A673 (cell line): ENCODE data around the gene DDA1. TPM values are rescaled to one million over a fixed set of nuclear protein-coding genes. Genes with fewer than 3 reads are reported as not detected.

Source experiments
- BruUV-seq: library from RNA; stranded (reverse); fragments of 400-500 nt; replicated peaks from 2 replicates; lab custom pipeline; 2021; lab: Mats Ljungman, UMichigan
- CTCF ChIA-PET: fragments of 300-600 bp; sonication (Branson Sonifier 250); formaldehyde crosslinking; loops from one replicate; lab custom pipeline; 2022; ENCODE audit warnings: antibody characterized with exemption; lab: Charles Lee
- POLR2A ChIA-PET: fragments of 300-600 bp; sonication (Branson Sonifier 250); formaldehyde crosslinking; loops from one replicate; lab custom pipeline; 2022; ENCODE audit warnings: antibody characterized with exemption; ENCODE audit not compliant: low non-redundant PET; lab: Charles Lee
- DNase-seq: peaks from one replicate; pipeline ENCODE4 v3.0.0-alpha.2; 2015; ENCODE audit warnings: low spot score
- H3K27ac ChIP-seq: fragments of 200-600 bp; sonication (generic); 2 replicates; pipeline ENCODE4 v1.5.1; 2016; ENCODE audit warnings: mixed run types, low read depth, mild to moderate bottlenecking, mixed read lengths, antibody characterized with exemption, low read length; ENCODE audit not compliant: poor library complexity, severe bottlenecking
- H3K27me3 ChIP-seq: fragments of 200-600 bp; sonication (generic); replicated peaks from 2 replicates; pipeline ENCODE4 v1.6.1; 2017; ENCODE audit warnings: mixed run types, low read depth, mild to moderate bottlenecking, mixed read lengths, antibody characterized with exemption, low read length; ENCODE audit not compliant: insufficient read depth, poor library complexity
- H3K36me3 ChIP-seq: fragments of 200-600 bp; sonication (generic); 2 replicates; pipeline ENCODE4 v1.6.1; 2016; ENCODE audit warnings: mixed run types, mild to moderate bottlenecking, mixed read lengths, antibody characterized with exemption, low read length; ENCODE audit not compliant: insufficient read depth, poor library complexity, severe bottlenecking
- H3K4me1 ChIP-seq: fragments of 200-600 bp; sonication (generic); 2 replicates; pipeline ENCODE4 v1.6.1; 2017; ENCODE audit warnings: mixed run types, mild to moderate bottlenecking, mixed read lengths, antibody characterized with exemption, low read length; ENCODE audit not compliant: insufficient read depth, poor library complexity, severe bottlenecking
- H3K4me3 ChIP-seq: fragments of 200-600 bp; sonication (generic); 2 replicates; pipeline ENCODE4 v1.5.1; 2016; ENCODE audit warnings: low read depth, mixed run types, mild to moderate bottlenecking, mixed read lengths, low read length; ENCODE audit not compliant: poor library complexity, severe bottlenecking
- H3K9me3 ChIP-seq: fragments of 200-600 bp; sonication (generic); 2 replicates; pipeline ENCODE4 v1.6.1; 2016; ENCODE audit warnings: mixed run types, low read depth, mild to moderate bottlenecking, mixed read lengths, antibody characterized with exemption, low read length; ENCODE audit not compliant: poor library complexity, severe bottlenecking
- EZH2 ChIP-seq: fragments of 200-600 bp; sonication (generic); IDR thresholded peaks from 2 replicates; pipeline ENCODE4 v1.6.1; 2017; ENCODE audit warnings: borderline replicate concordance, low read depth, mild to moderate bottlenecking, mixed read lengths, antibody characterized with exemption, low read length; ENCODE audit not compliant: poor library complexity, severe bottlenecking
- intact Hi-C: fragments of 100-400 bp; cut with micrococcal nuclease; formaldehyde crosslinking; loops from one replicate; pipeline ENCODE4 v1.10.0; 2022; ENCODE audit not compliant: unreplicated experiment
- total RNA-seq: library from RNA; stranded (reverse); gene quantifications from 2 replicates; pipeline ENCODE4 v1.2.3, GENCODE V29; 2021
- TF ChIP-seq, protein P1 (sequence below): fragments of 300-800, 200-600 bp; sonication (generic); conservative IDR thresholded peaks from 2 replicates; pipeline ENCODE4 v1.5.1; 2017; ENCODE audit warnings: low read depth, mild to moderate bottlenecking, antibody characterized with exemption, low read length, moderate library complexity, mixed read lengths

Gene DDA1
- total RNA-seq, 1 experiment from 2014 or later: 68.5 TPM

DNA sequence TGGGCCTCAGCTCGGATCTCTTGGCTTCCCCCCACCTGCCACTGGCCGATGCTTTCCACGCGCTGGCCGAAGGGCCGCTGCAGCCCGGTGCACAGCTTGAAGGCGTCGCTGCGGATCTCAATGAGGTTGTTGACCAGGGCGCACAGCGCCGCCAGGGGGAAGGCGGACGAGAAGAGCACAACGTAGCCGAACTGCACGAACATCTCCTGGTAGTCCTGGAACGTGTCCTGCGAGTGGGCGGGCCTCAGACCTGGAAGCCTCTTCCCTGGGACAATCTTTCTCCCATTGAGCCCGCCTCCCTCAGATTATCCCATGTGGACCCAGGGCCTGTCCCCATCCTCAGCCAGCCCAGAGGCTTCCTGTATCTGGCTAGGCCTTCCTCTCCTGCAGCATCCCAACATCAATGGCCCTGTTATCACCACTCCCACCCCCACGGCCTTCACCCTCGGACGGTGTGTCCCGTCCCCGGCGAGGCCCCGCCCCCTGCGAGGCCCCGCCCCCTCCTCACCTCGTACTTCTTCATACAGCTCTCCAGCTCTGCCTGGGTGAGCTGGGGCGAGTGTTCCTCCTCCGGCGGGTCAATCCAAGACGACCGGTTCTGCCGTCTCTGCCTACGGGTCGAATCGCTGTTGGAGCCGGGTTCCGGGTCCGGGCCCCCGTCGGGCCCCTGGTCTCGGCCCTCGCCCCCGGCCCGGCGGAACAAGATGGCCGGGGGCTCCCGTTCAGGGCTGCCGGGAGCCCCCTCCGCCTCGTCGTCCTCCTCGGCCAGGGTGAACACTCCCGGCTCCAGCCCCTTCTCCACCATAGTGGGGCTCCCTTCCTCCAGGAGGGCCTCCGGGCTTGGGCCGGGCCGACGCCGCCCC lies 18.5 kb downstream of the DDA1 start:
- no peak for TF ChIP-seq EZH2
- TF ChIP-seq, protein P1, sequence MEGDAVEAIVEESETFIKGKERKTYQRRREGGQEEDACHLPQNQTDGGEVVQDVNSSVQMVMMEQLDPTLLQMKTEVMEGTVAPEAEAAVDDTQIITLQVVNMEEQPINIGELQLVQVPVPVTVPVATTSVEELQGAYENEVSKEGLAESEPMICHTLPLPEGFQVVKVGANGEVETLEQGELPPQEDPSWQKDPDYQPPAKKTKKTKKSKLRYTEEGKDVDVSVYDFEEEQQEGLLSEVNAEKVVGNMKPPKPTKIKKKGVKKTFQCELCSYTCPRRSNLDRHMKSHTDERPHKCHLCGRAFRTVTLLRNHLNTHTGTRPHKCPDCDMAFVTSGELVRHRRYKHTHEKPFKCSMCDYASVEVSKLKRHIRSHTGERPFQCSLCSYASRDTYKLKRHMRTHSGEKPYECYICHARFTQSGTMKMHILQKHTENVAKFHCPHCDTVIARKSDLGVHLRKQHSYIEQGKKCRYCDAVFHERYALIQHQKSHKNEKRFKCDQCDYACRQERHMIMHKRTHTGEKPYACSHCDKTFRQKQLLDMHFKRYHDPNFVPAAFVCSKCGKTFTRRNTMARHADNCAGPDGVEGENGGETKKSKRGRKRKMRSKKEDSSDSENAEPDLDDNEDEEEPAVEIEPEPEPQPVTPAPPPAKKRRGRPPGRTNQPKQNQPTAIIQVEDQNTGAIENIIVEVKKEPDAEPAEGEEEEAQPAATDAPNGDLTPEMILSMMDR: no peak
- BruUV-seq: no TSS peak
- no peaks in the 10 kb centered on the region for H3K27me3 ChIP-seq
- H3K4me1 ChIP-seq: no peaks in the 10 kb centered on the region
- no peak overlapping the region for H3K27ac ChIP-seq
- POLR2A ChIA-PET: no interaction called here
- intact Hi-C loops: no loop called here
- no peaks in the 10 kb centered on the region for H3K9me3 ChIP-seq
- H3K36me3 ChIP-seq: peaks cover 16% of the 10 kb centered on the region
- CTCF ChIA-PET: no interaction called here
- no peak for DNase-seq
- H3K4me3 ChIP-seq: no peak overlapping the region

DNA sequence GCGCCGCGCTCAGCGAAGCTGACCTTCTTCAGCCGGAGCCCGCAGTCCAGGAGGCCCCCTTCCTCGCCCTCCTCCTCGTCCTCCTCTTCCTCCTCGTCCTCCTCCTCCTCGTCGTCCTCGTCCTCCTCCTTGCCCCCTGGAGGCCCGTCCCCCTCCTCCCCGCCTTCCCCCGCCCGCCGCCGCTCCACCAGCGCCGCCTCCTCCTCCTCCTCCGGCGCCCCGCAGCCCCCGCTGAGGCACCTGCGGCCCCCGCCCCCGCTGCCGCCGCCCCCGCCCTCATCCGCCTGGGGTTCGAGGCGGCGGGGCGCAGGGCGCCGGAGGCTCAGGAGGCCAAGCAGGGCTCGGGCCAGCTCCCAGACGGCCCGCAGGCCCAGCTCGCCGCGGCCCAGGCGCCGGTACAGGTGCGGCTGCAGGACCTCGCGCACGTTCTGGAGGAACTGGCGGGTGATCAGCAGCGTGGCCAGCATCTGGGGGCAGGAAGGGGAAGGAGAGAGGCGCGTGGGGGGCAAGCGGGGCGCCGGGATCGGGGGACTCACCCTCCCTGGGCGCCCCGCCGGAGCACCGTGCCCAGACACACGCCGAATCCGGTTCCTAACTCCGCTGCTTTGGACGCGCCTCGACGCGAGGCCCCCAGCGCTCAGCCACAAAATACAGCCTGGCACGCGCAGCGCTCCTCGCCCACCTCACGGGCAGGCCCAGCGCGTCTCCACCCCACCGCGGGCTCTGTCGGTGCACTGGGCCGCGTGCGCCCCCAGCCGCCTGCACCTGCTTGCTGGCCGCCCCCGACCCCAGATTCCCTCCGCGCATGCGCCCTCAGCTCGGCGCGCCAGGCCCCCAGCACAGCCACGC lies 19.4 kb downstream of the DDA1 start:
- intact Hi-C loops: no loop called here
- ChIA-PET CTCF (no interaction called here), POLR2A (no interaction called here)
- Histone ChIP-seq H3K36me3 (peaks cover 18% of the 10 kb centered on the region), H3K4me1 (no peaks in the 10 kb centered on the region), H3K27ac (no peak overlapping the region), H3K4me3 (no peak overlapping the region), H3K9me3 (no peaks in the 10 kb centered on the region), H3K27me3 (no peaks in the 10 kb centered on the region)
- BruUV-seq: no TSS peak
- no peak for DNase-seq
- TF ChIP-seq, protein P1: no peak
- TF ChIP-seq EZH2: no peak

DNA sequence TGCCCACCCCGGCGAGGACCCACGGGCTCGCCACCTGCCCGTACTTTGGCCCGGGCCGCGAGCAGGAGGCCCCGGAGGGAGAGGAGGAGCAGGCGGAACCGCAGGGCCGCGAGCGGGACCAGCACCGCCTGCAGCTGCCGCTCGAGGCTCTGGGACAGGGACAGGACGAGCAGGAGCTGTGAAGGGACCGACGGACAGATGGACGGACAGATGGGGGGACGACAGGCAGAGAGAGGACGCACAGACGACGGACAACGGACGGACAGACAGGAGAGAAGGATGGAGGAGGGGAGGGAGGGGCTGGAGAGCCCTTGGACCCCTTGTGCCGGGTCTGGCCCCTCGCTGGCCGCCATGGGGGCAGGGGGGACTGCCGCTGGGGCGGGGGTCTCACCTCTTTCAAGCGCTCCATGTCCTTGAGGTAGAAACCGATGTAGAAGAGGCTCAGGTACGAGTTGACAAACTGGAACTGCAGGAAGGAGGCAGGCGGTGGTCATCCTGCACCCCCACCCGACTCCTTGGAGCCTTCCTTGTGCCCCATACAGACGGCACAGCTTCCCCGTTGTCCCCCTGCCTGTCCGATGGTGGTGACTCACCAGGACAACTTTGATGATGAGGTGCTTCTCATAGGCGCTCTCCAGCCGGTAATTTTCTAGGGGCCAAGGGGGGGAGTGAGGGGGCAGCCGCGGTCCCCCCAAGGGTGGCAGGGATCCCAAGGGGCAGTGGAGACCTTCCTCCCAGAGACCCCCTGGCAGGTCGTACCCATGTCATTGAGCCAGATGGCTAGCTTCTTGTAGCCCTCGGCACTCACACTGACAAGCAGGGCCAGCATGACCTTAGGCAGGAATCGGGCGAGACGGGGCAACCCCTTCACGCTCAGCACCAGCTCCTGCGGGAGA lies 20.3 kb downstream of the DDA1 start:
- H3K27ac ChIP-seq: no peak overlapping the region
- no peaks in the 10 kb centered on the region for H3K27me3 ChIP-seq
- DNase-seq: no peak
- H3K9me3 ChIP-seq: no peaks in the 10 kb centered on the region
- intact Hi-C loops: no loop called here
- TF ChIP-seq EZH2: no peak
- no peaks in the 10 kb centered on the region for H3K4me1 ChIP-seq
- POLR2A ChIA-PET: no interaction called here
- CTCF ChIA-PET: no interaction called here
- no TSS peak for BruUV-seq
- peaks cover 15% of the 10 kb centered on the region for H3K36me3 ChIP-seq
- H3K4me3 ChIP-seq: no peak overlapping the region
